Measurements from ENCODE around the gene MXI1. TPM values are rescaled to one million over a fixed set of nuclear protein-coding genes. Genes with fewer than 3 reads are reported as not detected.

MXI1 gene
- total RNA-seq, 1 experiment from 2014 or later = 16.6 TPM

GRCh38 chr10:110165239-110165638 is 42.2 kb upstream of the MXI1 start:
- ChIA-PET POLR2A (interaction anchor here (0.8 kb wide), 1 partner anchor 45 kb away, joined by 3 read pairs; no protein-coding TSS in a partner anchor), CTCF (interaction anchor here (1.0 to 1.4 kb wide), 3 partner anchors 11 to 130 kb away, joined by 3 to 4 read pairs (median 4); no protein-coding TSS in a partner anchor)
- no peak for ATAC-seq
- DNase-seq (ENCODE audit: low spot score) = no peak
- H3K27me3 Mint-ChIP-seq (ENCODE audit: low read depth) = peaks cover 99% of the 10 kb centered on the region
- no peaks in the 10 kb centered on the region for H3K9me3 Mint-ChIP-seq
- H3K4me3 Mint-ChIP-seq = no peak overlapping the region
- H3K4me1 Mint-ChIP-seq = peaks cover 45% of the 10 kb centered on the region
- H3K27ac Mint-ChIP-seq = no peak overlapping the region
- TF ChIP-seq FOXP1 (CRISPR knock-in tag; IDR thresholded peaks at IDR 0.05; ENCODE audit: borderline replicate concordance) = no peak
- no peak for TF ChIP-seq ATF6 (CRISPR knock-in tag; IDR thresholded peaks at IDR 0.05)
- no peak for TF ChIP-seq NR2C2 (CRISPR knock-in tag; IDR thresholded peaks at IDR 0.05)
- TF ChIP-seq NR3C1 (CRISPR knock-in tag; conservative IDR thresholded peaks at IDR 0.05; ENCODE audit: low read depth) = no peak
- no peak for TF ChIP-seq ESRRA (CRISPR knock-in tag; IDR thresholded peaks at IDR 0.05; ENCODE audit: borderline replicate concordance)
- no peak for TF ChIP-seq GRHL2 (CRISPR knock-in tag; IDR thresholded peaks at IDR 0.05; ENCODE audit: insufficient replicate concordance, severe bottlenecking)
- TF ChIP-seq MAX (CRISPR knock-in tag; IDR thresholded peaks at IDR 0.05) = no peak
- TF ChIP-seq CTCF (IDR thresholded peaks at IDR 0.05) = no peak
- no peak for TF ChIP-seq AR (CRISPR knock-in tag; IDR thresholded peaks at IDR 0.05)
- TF ChIP-seq ZNF425 (CRISPR knock-in tag; conservative IDR thresholded peaks at IDR 0.05) = no peak
- TF ChIP-seq SMAD4 (CRISPR knock-in tag; IDR thresholded peaks at IDR 0.05) = no peak
- no peak for TF ChIP-seq SP1 (CRISPR knock-in tag; conservative IDR thresholded peaks at IDR 0.05)
- no peak for TF ChIP-seq CBFB (CRISPR knock-in tag; IDR thresholded peaks at IDR 0.05; ENCODE audit: low read depth)
- no peak for TF ChIP-seq AFF4 (CRISPR knock-in tag; IDR thresholded peaks at IDR 0.05; ENCODE audit: borderline replicate concordance)
- no peak for TF ChIP-seq ATF3 (CRISPR knock-in tag; conservative IDR thresholded peaks at IDR 0.05)
- no peak for TF ChIP-seq TEAD1 (CRISPR knock-in tag; IDR thresholded peaks at IDR 0.05)
- no peak for TF ChIP-seq ETV6 (CRISPR knock-in tag; IDR thresholded peaks at IDR 0.05)
- no peaks in the 10 kb centered on the region for H3K36me3 Mint-ChIP-seq

Data from WTC11 (cell line).